ENCODE data around the gene SLIT1.

DNA sequence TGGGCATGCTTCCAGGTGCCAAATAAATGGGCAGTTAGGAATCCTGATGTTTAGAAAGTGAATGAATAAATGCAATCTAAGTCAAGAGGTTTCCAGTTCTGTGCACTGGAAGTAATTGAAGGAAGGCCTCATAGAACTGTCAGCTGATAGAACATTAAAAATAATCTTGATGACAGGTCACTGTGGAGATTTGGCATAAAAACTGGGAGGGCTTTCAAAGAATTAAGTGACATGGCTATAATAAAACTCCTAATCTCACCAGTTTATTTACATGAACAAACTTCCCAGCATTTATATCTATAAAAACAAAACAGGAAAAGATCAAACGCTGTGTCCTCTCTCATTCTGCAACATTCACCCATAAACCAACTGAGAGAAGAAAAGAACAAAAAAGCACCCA is 170.5 kb downstream of the SLIT1 start:
- TF ChIP-seq POLR2A (IDR thresholded peaks at IDR 0.05; ENCODE audit: low read depth, low read length) (no peak), TAF1 (IDR thresholded peaks at IDR 0.05; ENCODE audit: borderline replicate concordance, low read depth, low read length) (no peak), POLR2AphosphoS5 (IDR thresholded peaks at IDR 0.05; ENCODE audit: low read depth, low read length) (no peak)

Data from GM12892 (cell line).